GM19372 (cell line): ENCODE results near the gene TRA2B.

Source experiments
- ATAC-seq: cut with Tn5 transposase; IDR thresholded peaks from one replicate; pipeline ENCODE4 v1.9.1; 2021; ENCODE audit warnings: mild to moderate bottlenecking, low read depth, moderate library complexity; ENCODE audit not compliant: unreplicated experiment

The TRA2B gene

DNA sequence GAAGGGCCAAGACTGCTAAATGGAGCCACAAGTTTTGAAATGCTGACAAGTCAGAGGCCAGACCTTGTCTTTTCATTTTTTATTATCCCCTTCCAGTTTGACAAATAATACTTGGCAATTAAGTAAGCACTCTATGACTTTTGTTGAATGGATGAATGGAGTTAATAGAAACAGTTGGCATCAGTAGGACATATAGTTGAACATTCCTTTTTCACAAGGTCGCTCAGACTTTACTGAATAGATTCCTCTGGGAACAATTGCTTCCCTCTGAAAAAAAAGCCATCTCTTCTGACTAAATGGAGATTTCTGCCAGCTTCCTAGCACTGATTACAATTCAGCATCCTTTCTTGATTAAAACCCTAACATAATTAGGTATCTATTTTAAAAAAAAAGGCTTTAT is 53.2 kb downstream of the TRA2B start:
- no peak for ATAC-seq

DNA sequence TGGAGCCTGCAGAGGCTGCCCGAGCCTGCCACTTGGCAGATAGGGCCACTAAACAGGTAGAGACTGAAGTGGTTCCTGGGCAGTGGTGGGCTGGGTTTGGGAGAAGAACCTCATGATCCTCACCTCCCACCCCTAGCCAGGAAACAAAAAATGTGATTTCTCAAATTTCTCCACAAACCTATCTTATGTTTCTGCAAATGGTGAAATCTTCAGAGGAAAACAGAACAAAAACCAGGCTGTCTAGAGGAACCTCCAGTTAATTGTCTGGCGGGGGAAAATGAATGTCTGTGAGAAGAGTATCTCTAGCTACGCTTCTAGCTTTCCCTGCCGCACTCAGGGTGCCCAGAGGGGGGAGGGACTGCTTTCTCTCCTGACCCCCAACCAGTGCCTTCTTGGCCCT is 55.9 kb downstream of the TRA2B start:
- no peak for ATAC-seq

- ATAC-seq = no peak
Observed at GRCh38 chr3:185880600-185880999, 57.2 kb downstream of the TRA2B start.

GRCh38 chr3:185878920-185879319 is 58.9 kb downstream of the TRA2B start:
- ATAC-seq = no peak

- ATAC-seq = no peak
Observed at GRCh38 chr3:185874119-185874518, 63.7 kb downstream of the TRA2B start.

- no peak for ATAC-seq
Observed at GRCh38 chr3:185867650-185868049, 70.2 kb downstream of the TRA2B start.

GRCh38 chr3:185866995-185867394 is 70.8 kb downstream of the TRA2B start:
- ATAC-seq = no peak

DNA sequence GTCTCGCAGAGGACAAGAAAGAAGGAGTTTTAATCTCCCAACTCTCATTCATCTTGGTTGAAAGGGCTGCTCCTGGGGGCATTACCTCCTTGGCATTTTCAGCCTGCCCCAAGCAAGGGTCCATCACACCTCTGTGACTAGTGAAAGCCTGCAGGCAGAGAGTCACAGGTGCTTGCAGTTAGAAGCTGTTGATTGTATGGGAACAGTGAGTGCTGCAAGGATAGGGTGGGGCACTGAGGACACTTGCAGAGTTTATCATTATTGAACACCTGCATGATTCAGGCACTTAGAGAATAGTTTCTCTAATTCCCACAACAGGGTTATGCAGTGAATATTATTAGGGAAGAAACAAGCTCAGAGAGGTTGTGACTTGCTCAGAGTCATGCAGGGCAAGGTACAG is 71.3 kb downstream of the TRA2B start:
- no peak for ATAC-seq
